Erythroblast (primary cell): ENCODE results near the gene RNF115.

ENCODE experiments used
- GATA1 ChIP-seq: IDR thresholded peaks from 2 replicates; pipeline ENCODE4 v1.6.1; 2011; ENCODE audit warnings: low read depth, mild to moderate bottlenecking, control low read depth, low read length, moderate library complexity
- POLR2A ChIP-seq: IDR thresholded peaks from 2 replicates; pipeline ENCODE4 v1.6.1; 2011; ENCODE audit warnings: mild to moderate bottlenecking, low read length

DNA sequence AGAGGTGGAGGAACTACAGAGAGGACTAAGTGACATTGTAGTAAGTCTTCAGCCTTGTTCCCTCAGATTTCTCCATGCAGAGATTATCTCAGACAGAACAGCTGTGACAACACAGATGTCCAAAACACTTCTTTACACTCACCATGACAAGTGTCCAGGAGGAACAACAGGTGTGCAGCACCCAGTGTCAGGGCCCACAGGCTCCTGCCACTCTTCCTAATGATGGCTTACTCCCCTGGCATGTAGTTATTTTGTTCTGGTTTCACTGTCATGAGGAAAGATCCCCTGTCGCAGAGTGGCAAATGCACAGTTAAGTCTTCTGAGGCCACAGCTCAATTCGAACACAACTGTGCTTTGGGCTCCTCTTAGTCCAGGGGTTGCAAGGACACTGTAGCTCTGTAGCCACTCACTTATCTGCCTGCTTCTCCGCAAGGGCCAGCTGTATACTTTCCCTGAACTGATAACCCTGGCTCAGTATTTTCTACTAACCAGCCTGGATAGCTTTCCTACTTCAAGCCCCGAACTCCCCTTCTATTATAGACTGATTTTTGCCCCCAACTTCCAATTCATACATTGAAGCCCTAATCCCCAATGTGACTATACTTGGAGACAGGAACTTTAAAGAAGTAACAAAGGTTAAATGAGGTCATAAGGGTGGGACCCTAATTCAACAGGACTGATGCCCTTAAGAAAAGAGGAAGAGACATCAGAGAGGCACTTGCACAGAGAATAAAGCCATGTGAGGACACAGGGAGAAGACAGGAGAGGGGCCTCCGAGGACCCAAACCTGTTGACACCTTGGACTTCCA lies 127.9 kb downstream of the RNF115 start:
- no peak for TF ChIP-seq POLR2A
- TF ChIP-seq GATA1 = no peak
